A673 (cell line): ENCODE measurements around the gene RSBN1. TPM values are rescaled to one million over a fixed set of nuclear protein-coding genes. Genes with fewer than 3 reads are reported as not detected.

Source experiments
- BruUV-seq: library from RNA; stranded (reverse); fragments of 400-500 nt; replicated peaks from 2 replicates; lab custom pipeline; 2021; lab: Mats Ljungman, UMichigan
- CTCF ChIA-PET: fragments of 300-600 bp; sonication (Branson Sonifier 250); formaldehyde crosslinking; loops from one replicate; lab custom pipeline; 2022; ENCODE audit warnings: antibody characterized with exemption; lab: Charles Lee
- POLR2A ChIA-PET: fragments of 300-600 bp; sonication (Branson Sonifier 250); formaldehyde crosslinking; loops from one replicate; lab custom pipeline; 2022; ENCODE audit warnings: antibody characterized with exemption; ENCODE audit not compliant: low non-redundant PET; lab: Charles Lee
- DNase-seq: peaks from one replicate; pipeline ENCODE4 v3.0.0-alpha.2; 2015; ENCODE audit warnings: low spot score
- H3K27ac ChIP-seq: fragments of 200-600 bp; sonication (generic); 2 replicates; pipeline ENCODE4 v1.5.1; 2016; ENCODE audit warnings: mixed run types, low read depth, mild to moderate bottlenecking, mixed read lengths, antibody characterized with exemption, low read length; ENCODE audit not compliant: poor library complexity, severe bottlenecking
- H3K27me3 ChIP-seq: fragments of 200-600 bp; sonication (generic); replicated peaks from 2 replicates; pipeline ENCODE4 v1.6.1; 2017; ENCODE audit warnings: mixed run types, low read depth, mild to moderate bottlenecking, mixed read lengths, antibody characterized with exemption, low read length; ENCODE audit not compliant: insufficient read depth, poor library complexity
- H3K36me3 ChIP-seq: fragments of 200-600 bp; sonication (generic); 2 replicates; pipeline ENCODE4 v1.6.1; 2016; ENCODE audit warnings: mixed run types, mild to moderate bottlenecking, mixed read lengths, antibody characterized with exemption, low read length; ENCODE audit not compliant: insufficient read depth, poor library complexity, severe bottlenecking
- H3K4me1 ChIP-seq: fragments of 200-600 bp; sonication (generic); 2 replicates; pipeline ENCODE4 v1.6.1; 2017; ENCODE audit warnings: mixed run types, mild to moderate bottlenecking, mixed read lengths, antibody characterized with exemption, low read length; ENCODE audit not compliant: insufficient read depth, poor library complexity, severe bottlenecking
- H3K4me3 ChIP-seq: fragments of 200-600 bp; sonication (generic); 2 replicates; pipeline ENCODE4 v1.5.1; 2016; ENCODE audit warnings: low read depth, mixed run types, mild to moderate bottlenecking, mixed read lengths, low read length; ENCODE audit not compliant: poor library complexity, severe bottlenecking
- H3K9me3 ChIP-seq: fragments of 200-600 bp; sonication (generic); 2 replicates; pipeline ENCODE4 v1.6.1; 2016; ENCODE audit warnings: mixed run types, low read depth, mild to moderate bottlenecking, mixed read lengths, antibody characterized with exemption, low read length; ENCODE audit not compliant: poor library complexity, severe bottlenecking
- CTCF ChIP-seq: fragments of 300-800, 200-600 bp; sonication (generic); conservative IDR thresholded peaks from 2 replicates; pipeline ENCODE4 v1.5.1; 2017; ENCODE audit warnings: low read depth, mild to moderate bottlenecking, antibody characterized with exemption, low read length, moderate library complexity, mixed read lengths
- EZH2 ChIP-seq: fragments of 200-600 bp; sonication (generic); IDR thresholded peaks from 2 replicates; pipeline ENCODE4 v1.6.1; 2017; ENCODE audit warnings: borderline replicate concordance, low read depth, mild to moderate bottlenecking, mixed read lengths, antibody characterized with exemption, low read length; ENCODE audit not compliant: poor library complexity, severe bottlenecking
- intact Hi-C: fragments of 100-400 bp; cut with micrococcal nuclease; formaldehyde crosslinking; loops from one replicate; pipeline ENCODE4 v1.10.0; 2022; ENCODE audit not compliant: unreplicated experiment
- total RNA-seq: library from RNA; stranded (reverse); gene quantifications from 2 replicates; pipeline ENCODE4 v1.2.3, GENCODE V29; 2021

RSBN1 gene
- total RNA-seq, 1 experiment from 2014 or later, result 18.3 TPM

- H3K27me3 ChIP-seq, result no peaks in the 10 kb centered on the region
- no TSS peak for BruUV-seq
- intact Hi-C loops, result loop anchor here (2.0 to 5.0 kb wide), 2 partner anchors 70 to 143 kb away; partner anchors contain the start of genes AP4B1, DCLRE1B and OLFML3
- H3K9me3 ChIP-seq, result no peaks in the 10 kb centered on the region
- POLR2A ChIA-PET, result no interaction called here
- H3K36me3 ChIP-seq, result no peaks in the 10 kb centered on the region
- TF ChIP-seq CTCF, result no peak
- no peak overlapping the region for H3K27ac ChIP-seq
- H3K4me3 ChIP-seq, result no peak overlapping the region
- DNase-seq, result no peak
- CTCF ChIA-PET, result no interaction called here
- H3K4me1 ChIP-seq, result peaks cover 6% of the 10 kb centered on the region
Observed at GRCh38 chr1:113834716-113835115, 22.4 kb upstream of the RSBN1 start.

- ChIA-PET POLR2A (no interaction called here), CTCF (interaction anchor here (0.6 kb wide), 1 partner anchor 100 kb away, joined by 3 read pairs; no protein-coding TSS in a partner anchor)
- H3K36me3 ChIP-seq, result no peaks in the 10 kb centered on the region
- BruUV-seq, result no TSS peak
- no peaks in the 10 kb centered on the region for H3K9me3 ChIP-seq
- H3K27ac ChIP-seq, result no peak overlapping the region
- no peak overlapping the region for H3K4me3 ChIP-seq
- intact Hi-C loops, result no loop called here
- H3K27me3 ChIP-seq, result no peaks in the 10 kb centered on the region
- peaks cover 6% of the 10 kb centered on the region for H3K4me1 ChIP-seq
- TF ChIP-seq CTCF, result no peak
- no peak for DNase-seq
Observed at GRCh38 chr1:113830039-113830438, 17.8 kb upstream of the RSBN1 start.

- intact Hi-C loops, result no loop called here
- POLR2A ChIA-PET, result no interaction called here
- Histone ChIP-seq H3K27me3 (no peaks in the 10 kb centered on the region), H3K9me3 (no peaks in the 10 kb centered on the region), H3K27ac (no peak overlapping the region), H3K4me3 (no peak overlapping the region), H3K36me3 (no peaks in the 10 kb centered on the region), H3K4me1 (peaks cover 7% of the 10 kb centered on the region)
- BruUV-seq, result no TSS peak
- TF ChIP-seq CTCF (no peak), EZH2 (no peak)
- CTCF ChIA-PET, result no interaction called here
- no peak for DNase-seq
Observed at GRCh38 chr1:113821916-113822315, 9.6 kb upstream of the RSBN1 start.
